Measurements from ENCODE around the gene SLAMF9.

DNA sequence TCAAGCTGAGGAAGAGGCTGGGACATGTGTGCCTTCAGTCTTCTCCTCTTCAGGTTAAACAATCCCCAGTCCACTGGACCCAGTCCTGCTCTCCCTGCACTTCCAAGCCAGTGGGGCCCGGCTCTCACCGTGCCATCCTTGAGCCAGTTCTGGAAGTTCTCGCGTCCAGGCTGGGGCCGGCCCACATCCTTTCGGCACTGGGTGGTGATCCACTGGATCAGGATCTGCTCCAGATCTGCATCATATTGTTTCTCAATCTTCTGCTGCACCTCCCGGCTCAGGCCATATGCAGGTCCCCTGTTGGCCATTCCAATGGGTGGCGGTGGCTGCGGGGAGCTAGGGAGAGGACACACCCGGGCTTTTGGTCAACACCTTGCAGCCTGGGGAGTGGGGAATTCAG, 33.8 kb downstream of the SLAMF9 start:
- TF ChIP-seq CTCF (IDR thresholded peaks at IDR 0.05) (no peak), POLR2A (IDR thresholded peaks at IDR 0.05) (no peak), POLR2AphosphoS5 (IDR thresholded peaks at IDR 0.05) (no peak)
